Dermis microvascular lymphatic vessel endothelial cell (primary cell): ENCODE data around the gene CPNE4. TPM values are rescaled to one million over a fixed set of nuclear protein-coding genes. Genes with fewer than 3 reads are reported as not detected.
"Not testable (repeated sequence)": the region's sequence is repeated elsewhere in the genome, so short reads cannot be mapped to it uniquely, and the experiment has no call there.

Source experiments
- DNase-seq, 2 donors: peaks; one replicate each; pipeline versions ENCODE4 v3.0.0 to v3.0.0-alpha.2; 2010; ENCODE audit warnings: low read depth in 2 of 2
- total RNA-seq: library from RNA; depleted of rRNA; stranded (reverse); fragments of >200 nt; gene quantifications from 2 replicates; pipeline ENCODE4 v1.2.1, GENCODE V29; 2014

CPNE4 gene
- not detected in 2 replicates for total RNA-seq

- DNase-seq, result peak; percentile 5 to 68
Observed at GRCh38 chr3:132034486-132035464, at the start of gene CPNE4. Gene CPNE4 (minus strand): TSS chr3:132035014.

- DNase-seq, result peak in 1 of 2 donors; percentile 80
Observed at GRCh38 chr3:132083583-132084279, 48.9 kb upstream of the CPNE4 start.

GRCh38 chr3:132083159-132083558, 48.3 kb upstream of the CPNE4 start:
- no peak for DNase-seq

GRCh38 chr3:132079147-132079546, 44.3 kb upstream of the CPNE4 start:
- no peak for DNase-seq

GRCh38 chr3:132073771-132074170, 39.0 kb upstream of the CPNE4 start:
- no peak for DNase-seq

GRCh38 chr3:132071043-132071442, 36.2 kb upstream of the CPNE4 start:
- no peak for DNase-seq

GRCh38 chr3:132064114-132064513, 29.3 kb upstream of the CPNE4 start:
- no peak for DNase-seq

GRCh38 chr3:132062535-132062934, 27.7 kb upstream of the CPNE4 start:
- no peak for DNase-seq

- no peak for DNase-seq
Observed at GRCh38 chr3:132055872-132056271, 21.1 kb upstream of the CPNE4 start.

- DNase-seq, result no peak
Observed at GRCh38 chr3:132047209-132047608, 12.4 kb upstream of the CPNE4 start.

GRCh38 chr3:132044874-132045273, 10.1 kb upstream of the CPNE4 start:
- DNase-seq, result not testable (repeated sequence)

GRCh38 chr3:132042681-132043080, 7.9 kb upstream of the CPNE4 start:
- DNase-seq, result no peak

GRCh38 chr3:132038198-132038825, 3.5 kb upstream of the CPNE4 start:
- peak; percentile 5 to 35 for DNase-seq

- DNase-seq, result no peak
Observed at GRCh38 chr3:132037581-132037980, 2.8 kb upstream of the CPNE4 start.

GRCh38 chr3:132037056-132037455, 2.2 kb upstream of the CPNE4 start:
- DNase-seq, result no peak

- no peak for DNase-seq
Observed at GRCh38 chr3:132034097-132034485, 723 bp downstream of the CPNE4 start.

- no peak for DNase-seq
Observed at GRCh38 chr3:132033471-132033870, 1.3 kb downstream of the CPNE4 start.

- no peak for DNase-seq
Observed at GRCh38 chr3:132032959-132033358, 1.9 kb downstream of the CPNE4 start.

- DNase-seq, result peak; percentile 37 to 76
Observed at GRCh38 chr3:132029182-132029902, 5.5 kb downstream of the CPNE4 start.

- DNase-seq, result no peak
Observed at GRCh38 chr3:132022914-132023313, 11.9 kb downstream of the CPNE4 start.

- no peak for DNase-seq
Observed at GRCh38 chr3:132020058-132020457, 14.8 kb downstream of the CPNE4 start.
